Suprapubic skin (tissue), 4 donors: ENCODE results near the gene CPSF7. TPM values are rescaled to one million over a fixed set of nuclear protein-coding genes. Genes with fewer than 3 reads are reported as not detected.

Source experiments
- DNase-seq, 2 donors: peaks; one replicate each; pipeline ENCODE4 v3.0.0-alpha.2; 2019; ENCODE audit warnings: low spot score in 2 of 2
- H3K27ac ChIP-seq: fragments of 200-600 bp; sonication (generic); one replicate; pipeline ENCODE4 v1.5.1; 2019
- H3K27me3 ChIP-seq: fragments of 200-600 bp; sonication (generic); one replicate; pipeline ENCODE4 v1.5.1; 2019
- H3K36me3 ChIP-seq: fragments of 200-600 bp; sonication (generic); one replicate; pipeline ENCODE4 v1.5.1; 2019
- H3K4me1 ChIP-seq: fragments of 200-600 bp; sonication (generic); one replicate; pipeline ENCODE4 v1.5.1; 2019
- H3K4me3 ChIP-seq: fragments of 200-600 bp; sonication (generic); one replicate; pipeline ENCODE4 v1.5.1; 2019; ENCODE audit warnings: mild to moderate bottlenecking
- H3K9me3 ChIP-seq: fragments of 200-600 bp; sonication (generic); one replicate; pipeline ENCODE4 v1.5.1; 2019
- EP300 ChIP-seq: sonication (generic); formaldehyde crosslinking; IDR thresholded peaks from one replicate; pipeline ENCODE4 v1.6.1; 2017; ENCODE audit warnings: antibody characterized with exemption
- POLR2A ChIP-seq, 2 donors: fragments of 450-650 bp; IDR thresholded peaks; one replicate each; pipeline ENCODE4 v1.6.1; 2017; ENCODE audit warnings: antibody characterized with exemption in 2 of 2, mild to moderate bottlenecking in 2 of 2, moderate library complexity in 2 of 2
- POLR2AphosphoS5 ChIP-seq, 3 donors: sonication (generic); formaldehyde crosslinking; IDR thresholded peaks; one replicate each; pipeline ENCODE4 v1.6.1; 2017; ENCODE audit warnings: antibody characterized with exemption in 3 of 3
- WGBS: methylation state at CpG from one replicate; pipeline ENCODE4 v1.1.5; 2018; 5-methylcytosine and 5-hydroxymethylcytosine counted together
- total RNA-seq, 4 donors: library from RNA; depleted of rRNA; stranded (reverse); fragments of >200 nt; gene quantifications; one replicate each; pipeline ENCODE4 v1.1.0, GENCODE V29; 2016
- TF ChIP-seq, protein P1 (sequence below), 2 donors: fragments of 200-600 bp in 1 of 2; fragments of 450-650 bp in 1 of 2; sonication (generic) in 1 of 2; IDR thresholded peaks; one replicate each; pipeline ENCODE4 v1.5.1; 2016 to 2019; ENCODE audit warnings: antibody characterized with exemption in 2 of 2, mild to moderate bottlenecking in 1 of 2, moderate library complexity in 1 of 2

Gene CPSF7
- total RNA-seq, 4 donors from 2014 or later = 57.2 to 76.2 (median 70.7) TPM

GRCh38 chr11:61369372-61370348 lies 60.1 kb downstream of the CPSF7 start:
- H3K9me3 ChIP-seq = no peaks in the 10 kb centered on the region
- 45% methylated on average over 9 of the region's 9 CpGs for WGBS
- TF ChIP-seq POLR2A (IDR thresholded peaks at IDR 0.05) (no peak), POLR2AphosphoS5 (IDR thresholded peaks at IDR 0.05) (peak in 2 of 3 donors; percentile 39 to 40), EP300 (no peak)
- TF ChIP-seq, protein P1, sequence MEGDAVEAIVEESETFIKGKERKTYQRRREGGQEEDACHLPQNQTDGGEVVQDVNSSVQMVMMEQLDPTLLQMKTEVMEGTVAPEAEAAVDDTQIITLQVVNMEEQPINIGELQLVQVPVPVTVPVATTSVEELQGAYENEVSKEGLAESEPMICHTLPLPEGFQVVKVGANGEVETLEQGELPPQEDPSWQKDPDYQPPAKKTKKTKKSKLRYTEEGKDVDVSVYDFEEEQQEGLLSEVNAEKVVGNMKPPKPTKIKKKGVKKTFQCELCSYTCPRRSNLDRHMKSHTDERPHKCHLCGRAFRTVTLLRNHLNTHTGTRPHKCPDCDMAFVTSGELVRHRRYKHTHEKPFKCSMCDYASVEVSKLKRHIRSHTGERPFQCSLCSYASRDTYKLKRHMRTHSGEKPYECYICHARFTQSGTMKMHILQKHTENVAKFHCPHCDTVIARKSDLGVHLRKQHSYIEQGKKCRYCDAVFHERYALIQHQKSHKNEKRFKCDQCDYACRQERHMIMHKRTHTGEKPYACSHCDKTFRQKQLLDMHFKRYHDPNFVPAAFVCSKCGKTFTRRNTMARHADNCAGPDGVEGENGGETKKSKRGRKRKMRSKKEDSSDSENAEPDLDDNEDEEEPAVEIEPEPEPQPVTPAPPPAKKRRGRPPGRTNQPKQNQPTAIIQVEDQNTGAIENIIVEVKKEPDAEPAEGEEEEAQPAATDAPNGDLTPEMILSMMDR (IDR thresholded peaks at IDR 0.05) = no peak
- peaks cover 34% of the 10 kb centered on the region for H3K4me1 ChIP-seq
- H3K4me3 ChIP-seq = no peak overlapping the region
- DNase-seq = no peak
- H3K27me3 ChIP-seq = no peaks in the 10 kb centered on the region
- peak overlapping the region; percentile 85 for H3K27ac ChIP-seq
- H3K36me3 ChIP-seq = peaks cover 54% of the 10 kb centered on the region

DNA sequence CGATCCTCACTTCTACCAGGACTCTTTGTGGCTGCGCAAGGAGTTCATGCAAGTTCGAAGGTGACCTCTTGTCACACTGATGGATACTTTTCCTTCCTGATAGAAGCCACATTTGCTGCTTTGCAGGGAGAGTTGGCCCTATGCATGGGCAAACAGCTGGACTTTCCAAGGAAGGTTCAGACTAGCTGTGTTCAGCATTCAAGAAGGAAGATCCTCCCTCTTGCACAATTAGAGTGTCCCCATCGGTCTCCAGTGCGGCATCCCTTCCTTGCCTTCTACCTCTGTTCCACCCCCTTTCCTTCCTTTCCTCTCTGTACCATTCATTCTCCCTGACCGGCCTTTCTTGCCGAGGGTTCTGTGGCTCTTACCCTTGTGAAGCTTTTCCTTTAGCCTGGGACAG lies 61.1 kb downstream of the CPSF7 start:
- 97% methylated on average over 7 of the region's 7 CpGs for WGBS
- Histone ChIP-seq H3K4me1 (peaks cover 36% of the 10 kb centered on the region), H3K36me3 (peaks cover 60% of the 10 kb centered on the region), H3K4me3 (no peak overlapping the region), H3K27ac (peak overlapping the region; percentile 85), H3K9me3 (no peaks in the 10 kb centered on the region), H3K27me3 (no peaks in the 10 kb centered on the region)
- no peak for TF ChIP-seq POLR2AphosphoS5 (IDR thresholded peaks at IDR 0.05)
- TF ChIP-seq POLR2A (IDR thresholded peaks at IDR 0.05) = no peak
- DNase-seq = no peak

- no peak for DNase-seq
- Histone ChIP-seq H3K9me3 (no peaks in the 10 kb centered on the region), H3K27me3 (no peaks in the 10 kb centered on the region), H3K27ac (no peak overlapping the region), H3K4me1 (peaks cover 48% of the 10 kb centered on the region), H3K36me3 (peaks cover 60% of the 10 kb centered on the region), H3K4me3 (no peak overlapping the region)
- no peak for TF ChIP-seq EP300
- TF ChIP-seq, protein P1 (IDR thresholded peaks at IDR 0.05) = no peak
- no peak for TF ChIP-seq POLR2A (IDR thresholded peaks at IDR 0.05)
- TF ChIP-seq POLR2AphosphoS5 (IDR thresholded peaks at IDR 0.05) = no peak
- WGBS = 82% methylated on average over 6 of the region's 6 CpGs
These were observed 62.4 kb downstream of the CPSF7 start for GRCh38 chr11:61367406-61367805.

- TF ChIP-seq EP300 (no peak), POLR2AphosphoS5 (IDR thresholded peaks at IDR 0.05) (no peak), POLR2A (IDR thresholded peaks at IDR 0.05) (no peak)
- TF ChIP-seq, protein P1 (IDR thresholded peaks at IDR 0.05) = no peak
- Histone ChIP-seq H3K4me1 (peaks cover 54% of the 10 kb centered on the region), H3K9me3 (no peaks in the 10 kb centered on the region), H3K27ac (no peak overlapping the region), H3K4me3 (no peak overlapping the region), H3K27me3 (no peaks in the 10 kb centered on the region), H3K36me3 (peaks cover 49% of the 10 kb centered on the region)
- WGBS = 87% methylated on average over 5 of the region's 5 CpGs
- DNase-seq = no peak
These were observed 65.6 kb downstream of the CPSF7 start for GRCh38 chr11:61364012-61364675.

GRCh38 chr11:61362542-61362875 lies 67.3 kb downstream of the CPSF7 start:
- WGBS = 0% methylated on average over 11 of the region's 12 CpGs
- no peak for DNase-seq
- H3K4me1 ChIP-seq = peaks cover 46% of the 10 kb centered on the region
- H3K4me3 ChIP-seq = peak overlapping the region; percentile 68
- TF ChIP-seq, protein P1 (IDR thresholded peaks at IDR 0.05) = no peak
- no peak for TF ChIP-seq POLR2A (IDR thresholded peaks at IDR 0.05)
- no peak for TF ChIP-seq POLR2AphosphoS5 (IDR thresholded peaks at IDR 0.05)
- TF ChIP-seq EP300 = no peak
- peak overlapping the region; percentile 98 for H3K27ac ChIP-seq
- no peaks in the 10 kb centered on the region for H3K9me3 ChIP-seq
- H3K36me3 ChIP-seq = peaks cover 34% of the 10 kb centered on the region
- no peaks in the 10 kb centered on the region for H3K27me3 ChIP-seq
